ENCODE measurements around the gene TMEM61.
"Not testable (repeated sequence)": the region's sequence is repeated elsewhere in the genome, so short reads cannot be mapped to it uniquely, and the experiment has no call there.

TMEM61 gene

DNA sequence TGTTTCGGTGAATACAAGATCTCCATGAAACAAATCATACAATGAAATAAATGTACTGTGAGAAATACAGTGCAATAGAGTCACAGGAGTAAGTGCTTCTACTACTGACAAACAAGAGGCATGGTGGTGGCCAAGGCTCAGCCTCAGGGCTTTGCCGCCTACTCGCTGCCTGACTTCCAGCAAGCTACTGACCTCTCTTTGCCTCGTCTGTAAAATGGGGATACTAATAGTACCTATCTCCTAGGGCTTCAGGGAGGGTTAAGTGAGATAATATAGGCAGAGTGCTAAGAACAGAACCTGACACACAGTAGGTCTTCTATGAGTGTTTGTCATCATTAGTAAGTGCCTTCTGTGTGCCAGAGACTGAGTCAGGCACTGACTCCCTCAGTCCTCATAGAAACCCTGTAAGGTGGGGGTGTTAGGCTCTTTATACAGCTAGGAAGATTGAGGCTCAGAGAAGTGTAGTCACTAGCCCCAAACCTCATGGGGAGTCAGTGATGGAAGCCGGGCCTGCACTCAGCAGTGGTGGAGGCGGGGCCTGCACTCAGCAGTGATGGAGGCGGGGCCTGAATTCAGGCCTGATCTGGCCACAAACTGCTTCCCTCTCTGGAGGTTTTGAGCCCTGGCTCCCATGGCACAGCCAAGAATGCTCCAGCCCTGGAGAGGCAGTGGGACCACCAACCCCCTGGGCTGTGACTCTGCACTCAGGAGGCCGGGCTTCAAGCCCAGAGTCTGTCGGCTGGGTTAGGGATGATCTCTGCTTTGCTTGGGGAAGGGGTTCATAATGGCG, 25.1 kb downstream of the TMEM61 start:
- no peak for DNase-seq

DNA sequence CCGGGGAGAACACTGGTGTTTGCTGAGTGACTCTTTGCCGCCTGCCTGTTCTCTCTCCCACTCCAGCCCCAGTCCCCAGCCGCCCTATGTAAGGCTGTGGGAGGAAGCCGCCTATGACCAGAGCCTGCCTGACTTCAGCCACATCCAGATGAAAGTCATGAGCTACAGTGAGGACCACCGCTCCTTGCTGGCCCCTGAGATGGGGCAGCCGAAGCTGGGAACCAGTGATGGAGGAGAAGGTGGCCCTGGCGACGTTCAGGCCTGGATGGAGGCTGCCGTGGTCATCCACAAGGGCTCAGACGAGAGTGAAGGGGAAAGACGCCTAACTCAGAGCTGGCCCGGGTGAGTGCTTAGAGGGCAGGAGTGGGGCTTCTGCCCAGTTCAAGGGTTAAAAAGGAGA, 26.5 kb downstream of the TMEM61 start:
- DNase-seq = no peak

- DNase-seq = no peak
Measured at GRCh38 chr1:55007625-55008024, 27.2 kb downstream of the TMEM61 start.

DNA sequence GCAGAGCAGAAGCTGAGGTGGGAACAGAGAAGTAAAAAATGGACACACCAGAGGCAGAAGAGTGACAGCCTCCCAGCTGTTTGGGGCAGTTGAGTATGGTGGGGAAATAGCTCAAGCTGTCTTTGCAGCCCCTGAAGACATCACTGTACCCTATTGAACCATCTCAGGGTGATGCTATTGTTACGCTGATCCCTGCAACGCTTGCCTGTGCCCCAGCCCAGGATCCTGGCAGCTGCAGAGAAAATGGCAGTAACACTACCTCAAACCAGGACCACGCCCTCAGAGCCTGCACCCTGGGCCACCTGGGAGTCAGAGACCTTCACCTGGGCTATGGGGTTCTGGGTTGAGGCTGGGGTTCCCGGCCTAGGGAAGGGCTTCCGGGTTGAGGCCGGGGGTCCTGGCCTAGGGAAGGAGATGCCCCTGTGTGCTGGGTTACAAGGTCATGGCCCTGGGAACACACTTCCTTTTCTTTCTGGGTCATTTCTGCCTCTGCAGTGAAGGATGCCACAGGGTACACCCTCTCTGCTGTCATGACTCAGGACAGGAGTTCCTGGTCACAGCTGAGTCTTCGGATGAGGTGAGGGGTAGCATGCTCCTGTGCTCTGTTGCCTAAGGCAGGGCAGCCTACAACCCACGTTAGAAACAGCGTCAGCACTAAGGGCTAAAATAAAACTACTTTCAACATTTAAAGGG, 29.9 kb downstream of the TMEM61 start:
- DNase-seq = no peak

- DNase-seq = no peak
Measured at GRCh38 chr1:55010887-55011217, 30.4 kb downstream of the TMEM61 start.

DNA sequence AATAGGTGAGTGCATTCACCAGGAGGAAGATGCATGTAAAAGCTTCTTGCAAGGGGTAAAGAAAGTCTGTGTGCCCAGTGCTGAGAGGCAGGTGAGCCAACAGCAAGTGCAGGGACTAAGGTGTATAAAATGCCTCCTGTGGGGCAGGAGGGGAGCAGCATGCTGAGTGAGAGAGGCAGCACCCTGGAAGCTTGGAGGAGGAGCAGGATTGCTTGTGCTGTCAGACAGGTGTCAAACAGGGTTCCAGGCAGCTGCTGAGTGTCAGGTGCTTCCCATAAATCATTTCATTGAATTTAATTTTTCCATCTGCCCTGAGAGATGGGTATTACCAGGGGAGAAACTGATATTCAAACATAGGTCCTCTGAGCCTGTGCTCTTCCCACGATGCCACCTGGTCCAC, 32.2 kb downstream of the TMEM61 start:
- DNase-seq = no peak

DNA sequence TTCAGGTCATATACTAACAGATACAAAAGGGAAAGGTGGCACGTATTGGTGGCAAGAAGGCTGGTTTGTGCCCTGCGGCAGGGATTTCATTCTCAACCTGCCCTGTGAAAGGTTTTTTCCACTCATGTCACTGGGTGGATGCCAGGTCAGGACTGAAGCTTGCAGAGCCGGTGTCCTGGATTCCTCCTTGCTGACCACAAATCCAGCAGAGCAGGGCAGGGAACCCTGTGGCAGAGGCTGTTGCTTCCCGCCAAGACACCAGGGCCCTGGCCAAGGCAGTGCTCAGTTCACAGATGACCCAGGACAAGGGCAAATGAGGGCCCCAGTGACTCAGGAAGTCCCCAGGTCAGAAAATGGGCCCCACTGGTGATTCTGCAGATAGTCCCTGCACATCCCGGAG, 34.7 kb downstream of the TMEM61 start:
- no peak for DNase-seq

DNA sequence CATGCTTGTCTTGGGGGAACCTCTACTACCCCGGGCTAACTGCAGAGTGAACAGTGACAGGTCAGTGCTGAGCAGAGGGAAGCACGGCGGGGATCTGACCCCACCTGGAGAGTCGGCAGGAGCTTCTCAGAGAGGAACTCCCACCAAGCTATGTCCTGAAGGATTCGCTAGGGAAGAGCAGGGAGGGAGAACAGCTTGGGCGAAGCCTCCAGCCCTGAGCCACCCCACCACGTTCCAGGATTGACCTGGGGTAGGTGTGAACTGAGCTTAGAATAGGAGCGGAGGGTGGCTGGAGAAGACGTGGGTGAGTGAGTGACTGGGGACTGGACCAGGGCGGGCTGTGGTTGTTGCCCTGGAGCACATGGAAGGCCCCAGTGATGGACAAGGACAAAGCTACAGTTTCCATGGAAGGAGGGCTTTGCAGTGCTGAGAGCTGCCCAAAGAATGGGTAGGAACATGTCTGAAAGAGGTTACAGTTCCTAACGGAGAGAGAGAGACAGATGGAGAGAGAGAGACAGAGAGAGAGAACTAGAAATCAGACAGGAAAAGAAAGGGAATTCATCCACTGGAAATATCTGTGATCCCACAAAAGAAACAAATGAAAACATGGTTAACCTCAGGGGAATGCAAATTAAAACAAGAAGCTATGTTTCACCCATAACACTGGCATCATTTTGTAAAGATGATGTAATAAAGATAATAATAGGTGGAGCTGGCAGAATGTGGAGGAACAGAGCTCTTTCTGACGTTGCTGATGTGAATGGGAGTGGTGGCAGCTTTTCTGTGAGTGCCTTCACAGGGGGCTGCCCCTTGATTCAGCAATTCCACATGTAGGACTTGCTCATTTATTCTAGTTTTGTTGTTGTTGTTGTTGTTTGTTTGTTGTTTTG, 35.5 kb downstream of the TMEM61 start:
- no peak for DNase-seq

DNA sequence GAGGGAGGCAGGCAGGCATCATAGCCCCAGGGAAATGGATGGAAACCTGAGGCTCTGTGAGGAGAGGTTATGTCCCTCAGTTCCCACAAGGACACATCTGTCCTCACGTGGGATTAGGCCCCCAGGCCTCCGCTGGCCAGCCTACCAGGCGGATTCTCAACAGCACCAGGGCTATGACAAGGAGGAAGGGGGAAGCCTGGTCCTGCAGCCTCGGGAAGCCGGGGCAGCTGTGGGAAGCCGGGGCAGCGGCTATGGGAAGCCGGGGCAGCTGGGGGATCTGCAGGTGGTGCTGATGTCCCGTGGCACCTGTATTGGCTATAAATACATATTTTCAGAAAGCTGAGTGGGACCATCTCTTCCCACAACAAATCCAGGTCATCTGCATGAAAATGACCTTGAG, 38.0 kb downstream of the TMEM61 start:
- no peak for DNase-seq

- DNase-seq = peak; percentile 78
Measured at GRCh38 chr1:55021942-55022546, 41.6 kb downstream of the TMEM61 start.

- DNase-seq = not testable (repeated sequence)
Measured at GRCh38 chr1:55024163-55024562, 43.7 kb downstream of the TMEM61 start.

GRCh38 chr1:55026682-55027081, 46.3 kb downstream of the TMEM61 start:
- DNase-seq = not testable (repeated sequence)

GRCh38 chr1:55031098-55031497, 50.7 kb downstream of the TMEM61 start:
- not testable (repeated sequence) for DNase-seq

DNA sequence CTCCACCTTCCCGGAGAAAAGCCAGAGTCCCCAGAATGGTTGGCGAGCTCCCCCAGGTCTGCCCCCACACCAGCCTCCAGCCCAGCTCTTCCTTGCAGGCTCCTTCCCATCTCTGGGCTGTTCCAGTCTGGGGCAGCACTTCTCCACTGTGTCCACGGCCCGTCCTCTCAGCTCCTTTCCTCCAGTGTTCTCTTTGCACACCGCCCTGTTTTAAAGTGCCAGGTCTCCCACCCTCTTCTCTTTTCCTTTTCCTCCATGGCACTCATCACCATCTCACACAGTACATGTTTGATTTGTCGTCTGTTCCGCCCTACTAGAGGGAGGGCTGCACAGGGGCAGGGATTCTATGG, 52.8 kb downstream of the TMEM61 start:
- DNase-seq = no peak

- no peak for DNase-seq
Measured at GRCh38 chr1:55034476-55035133, 54.2 kb downstream of the TMEM61 start.

GRCh38 chr1:55035904-55036303, 55.5 kb downstream of the TMEM61 start:
- DNase-seq = no peak

GRCh38 chr1:55037733-55038551, 57.5 kb downstream of the TMEM61 start:
- DNase-seq = no peak

- no peak for DNase-seq
Measured at GRCh38 chr1:55038552-55038838, 58.1 kb downstream of the TMEM61 start.

GRCh38 chr1:55038974-55039341, 58.5 kb downstream of the TMEM61 start:
- DNase-seq = no peak

DNA sequence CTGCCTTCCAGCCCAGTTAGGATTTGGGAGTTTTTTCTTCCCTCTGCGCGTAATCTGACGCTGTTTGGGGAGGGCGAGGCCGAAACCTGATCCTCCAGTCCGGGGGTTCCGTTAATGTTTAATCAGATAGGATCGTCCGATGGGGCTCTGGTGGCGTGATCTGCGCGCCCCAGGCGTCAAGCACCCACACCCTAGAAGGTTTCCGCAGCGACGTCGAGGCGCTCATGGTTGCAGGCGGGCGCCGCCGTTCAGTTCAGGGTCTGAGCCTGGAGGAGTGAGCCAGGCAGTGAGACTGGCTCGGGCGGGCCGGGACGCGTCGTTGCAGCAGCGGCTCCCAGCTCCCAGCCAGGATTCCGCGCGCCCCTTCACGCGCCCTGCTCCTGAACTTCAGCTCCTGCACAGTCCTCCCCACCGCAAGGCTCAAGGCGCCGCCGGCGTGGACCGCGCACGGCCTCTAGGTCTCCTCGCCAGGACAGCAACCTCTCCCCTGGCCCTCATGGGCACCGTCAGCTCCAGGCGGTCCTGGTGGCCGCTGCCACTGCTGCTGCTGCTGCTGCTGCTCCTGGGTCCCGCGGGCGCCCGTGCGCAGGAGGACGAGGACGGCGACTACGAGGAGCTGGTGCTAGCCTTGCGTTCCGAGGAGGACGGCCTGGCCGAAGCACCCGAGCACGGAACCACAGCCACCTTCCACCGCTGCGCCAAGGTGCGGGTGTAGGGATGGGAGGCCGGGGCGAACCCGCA, 59.1 kb downstream of the TMEM61 start, which contains the start of gene PCSK9:
TSS of gene PCSK9 (plus strand) at position 207 of the 741 bp plus-strand sequence. CDS start at position 497, 290 bp downstream.
- no peak for DNase-seq

All from activated CD4-positive, alpha-beta T cell treated with anti-CD3 and anti-CD28 coated beads, Interleukin-2, amount 50 U/mL, for 16 hours (primary cell).